Activated naive CD4-positive, alpha-beta T cell treated with anti-CD3 and anti-CD28 coated beads, Interleukin-2, amount 50 U/mL, for 16 hours (primary cell): ENCODE measurements around the gene CYP26C1.

ENCODE experiments used
- DNase-seq: peaks from one replicate; pipeline ENCODE4 v3.0.0-alpha.2; 2020

Gene CYP26C1

GRCh38 chr10:93059975-93060886 lies at the start of gene CYP26C1:
Gene CYP26C1, plus strand, starts transcription at chr10:93060798. Its CDS starts 466 bp downstream, at chr10:93061264.
- no peak for DNase-seq

GRCh38 chr10:93015722-93016121 lies 44.9 kb upstream of the CYP26C1 start:
- no peak for DNase-seq

- no peak for DNase-seq
These were observed 37.5 kb upstream of the CYP26C1 start for GRCh38 chr10:93023013-93023650.

DNA sequence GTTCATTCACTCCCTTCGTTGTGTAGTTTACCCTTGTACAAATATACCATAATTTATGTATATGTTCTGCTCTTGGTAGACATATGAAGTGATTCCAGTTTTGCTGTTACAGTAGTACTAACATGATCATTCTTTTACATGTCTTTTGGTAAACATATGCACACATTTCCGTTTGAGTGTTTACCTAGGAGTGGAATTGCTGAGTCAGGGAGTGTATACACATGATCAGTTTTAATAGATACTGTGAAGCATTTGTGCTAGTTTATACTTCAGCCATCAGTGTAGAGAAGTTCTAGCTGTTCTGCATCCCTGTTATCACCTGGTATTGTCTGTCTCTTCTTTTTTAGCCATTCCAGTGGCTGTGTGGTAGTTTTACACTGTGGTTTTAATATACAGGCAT lies 34.5 kb upstream of the CYP26C1 start:
- no peak for DNase-seq

- no peak for DNase-seq
These were observed 33.1 kb upstream of the CYP26C1 start for GRCh38 chr10:93027508-93027907.

- DNase-seq = no peak
These were observed 31.7 kb upstream of the CYP26C1 start for GRCh38 chr10:93028883-93029282.

- no peak for DNase-seq
These were observed 30.2 kb upstream of the CYP26C1 start for GRCh38 chr10:93030409-93030808.

DNA sequence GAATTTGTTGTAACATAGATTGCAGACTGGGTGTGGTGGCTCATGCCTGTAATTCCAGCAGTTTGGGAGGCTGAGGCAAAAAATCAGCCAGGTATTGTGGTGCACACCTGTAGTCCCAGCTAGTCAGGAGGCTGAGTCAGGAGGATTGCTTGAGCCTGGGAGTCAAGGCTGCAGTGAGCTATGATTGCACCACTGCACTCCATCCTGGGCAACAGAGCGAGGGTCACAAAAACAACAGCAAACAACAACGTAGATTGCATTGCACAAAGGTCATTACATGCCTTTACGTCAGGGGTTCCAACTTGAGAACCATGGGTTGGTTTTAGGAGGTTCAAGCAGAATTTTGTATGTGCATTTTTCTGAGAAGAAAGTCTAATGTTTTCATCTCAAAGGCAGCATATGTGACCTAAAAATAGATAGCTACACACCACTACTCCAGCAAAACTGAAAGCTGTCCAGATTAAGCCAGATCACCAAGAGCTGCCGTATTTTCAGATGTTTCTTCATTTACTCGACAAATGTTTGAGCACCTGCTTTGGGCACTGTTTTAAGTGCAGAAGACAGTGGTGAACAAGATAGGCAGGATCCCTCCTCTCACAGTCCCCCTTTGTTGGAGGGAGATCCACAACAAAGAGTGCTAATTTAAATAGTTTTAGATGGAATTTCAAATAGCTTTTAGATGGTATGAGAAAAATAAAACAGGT lies 28.3 kb upstream of the CYP26C1 start:
- no peak for DNase-seq

DNA sequence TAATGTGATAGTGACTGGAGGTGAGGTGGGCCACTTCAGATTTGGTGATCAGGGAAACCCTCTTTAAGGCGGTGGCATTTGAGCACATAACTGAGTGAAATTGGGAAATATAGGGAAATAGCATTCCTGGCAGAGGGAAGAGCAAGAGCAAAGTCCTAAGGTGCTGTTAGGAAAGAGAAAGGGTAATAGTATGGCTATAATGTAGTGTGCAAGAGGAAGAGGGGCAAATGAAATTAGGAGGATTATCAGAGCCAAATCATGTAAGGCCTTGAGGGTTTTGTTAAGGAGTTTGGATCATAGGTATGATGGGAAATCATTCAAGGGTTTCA lies 27.8 kb upstream of the CYP26C1 start:
- no peak for DNase-seq

DNA sequence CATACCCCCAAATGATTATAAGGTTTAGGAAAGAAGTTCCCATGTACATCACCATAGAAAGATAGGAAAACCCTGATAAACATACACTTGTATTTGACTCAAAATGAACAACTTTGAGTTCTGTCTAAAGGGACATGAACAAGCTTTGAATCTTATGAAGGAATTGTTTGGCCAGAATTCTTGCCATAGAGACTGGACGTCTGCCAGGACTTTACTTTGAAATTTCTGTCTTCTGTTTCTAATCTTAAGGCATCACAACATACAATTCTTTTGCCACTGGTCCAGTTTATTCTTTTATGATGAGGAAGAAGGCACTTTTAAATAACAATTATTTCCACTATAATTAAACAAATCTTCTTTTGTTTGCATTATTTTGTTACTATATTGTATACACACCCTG lies 26.2 kb upstream of the CYP26C1 start:
- no peak for DNase-seq

DNA sequence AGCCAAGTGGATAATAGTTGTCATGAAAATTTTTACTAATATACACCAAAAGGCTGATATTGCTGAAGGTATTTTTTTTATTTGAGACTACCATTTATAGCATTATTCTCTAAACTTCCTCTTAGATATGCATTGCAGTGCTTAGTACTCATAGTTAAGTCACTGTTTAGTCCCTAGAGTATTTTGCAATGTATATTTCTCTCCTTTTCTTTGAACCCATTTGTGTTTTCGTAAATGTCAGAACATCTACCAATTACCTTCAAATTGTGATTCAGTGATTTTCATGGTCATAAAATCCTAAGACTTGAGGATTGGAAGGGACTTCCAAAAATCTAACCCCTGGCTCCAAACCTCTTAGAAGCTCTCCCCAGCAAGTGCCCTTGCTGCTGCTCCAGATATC lies 21.5 kb upstream of the CYP26C1 start:
- no peak for DNase-seq

DNA sequence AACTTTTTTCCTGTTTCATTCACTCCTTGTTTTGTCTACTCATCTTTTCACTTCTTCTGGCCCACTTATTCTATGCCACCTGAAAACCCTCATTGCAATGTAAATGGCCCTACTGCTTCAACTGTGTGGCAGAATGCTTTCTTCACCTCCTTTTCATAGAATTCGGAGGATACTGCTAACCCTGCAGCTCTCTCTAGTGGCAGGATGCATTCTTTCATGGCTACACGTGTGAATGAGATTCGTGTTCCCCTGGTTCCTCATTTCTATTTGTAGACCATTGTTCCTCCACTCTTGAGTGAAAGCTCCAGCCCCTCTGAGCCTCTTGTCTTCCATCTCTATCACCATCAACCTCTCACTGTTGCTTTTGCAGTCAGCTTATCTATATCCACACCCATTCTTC lies 20.9 kb upstream of the CYP26C1 start:
- no peak for DNase-seq

GRCh38 chr10:93054486-93054885 lies 6.1 kb upstream of the CYP26C1 start:
- DNase-seq = no peak

DNA sequence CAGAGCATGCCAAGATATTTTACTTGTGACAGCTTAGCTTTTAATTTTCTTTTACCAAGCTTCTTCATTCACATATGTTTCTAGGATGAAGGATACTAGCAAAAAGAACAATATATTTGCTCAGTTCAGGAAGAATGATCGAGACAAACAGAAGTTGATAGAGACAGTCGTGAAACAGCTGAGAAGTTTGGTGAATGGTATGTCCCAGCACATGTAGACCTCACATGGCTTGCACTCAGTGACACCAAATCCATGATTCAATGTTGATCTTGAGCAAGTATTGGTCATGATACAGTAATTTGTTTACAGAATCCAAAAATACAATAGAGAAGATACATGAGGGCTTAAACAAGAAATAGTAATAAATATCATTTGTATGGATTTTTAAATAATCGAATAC lies 2.5 kb upstream of the CYP26C1 start:
- DNase-seq = no peak

DNA sequence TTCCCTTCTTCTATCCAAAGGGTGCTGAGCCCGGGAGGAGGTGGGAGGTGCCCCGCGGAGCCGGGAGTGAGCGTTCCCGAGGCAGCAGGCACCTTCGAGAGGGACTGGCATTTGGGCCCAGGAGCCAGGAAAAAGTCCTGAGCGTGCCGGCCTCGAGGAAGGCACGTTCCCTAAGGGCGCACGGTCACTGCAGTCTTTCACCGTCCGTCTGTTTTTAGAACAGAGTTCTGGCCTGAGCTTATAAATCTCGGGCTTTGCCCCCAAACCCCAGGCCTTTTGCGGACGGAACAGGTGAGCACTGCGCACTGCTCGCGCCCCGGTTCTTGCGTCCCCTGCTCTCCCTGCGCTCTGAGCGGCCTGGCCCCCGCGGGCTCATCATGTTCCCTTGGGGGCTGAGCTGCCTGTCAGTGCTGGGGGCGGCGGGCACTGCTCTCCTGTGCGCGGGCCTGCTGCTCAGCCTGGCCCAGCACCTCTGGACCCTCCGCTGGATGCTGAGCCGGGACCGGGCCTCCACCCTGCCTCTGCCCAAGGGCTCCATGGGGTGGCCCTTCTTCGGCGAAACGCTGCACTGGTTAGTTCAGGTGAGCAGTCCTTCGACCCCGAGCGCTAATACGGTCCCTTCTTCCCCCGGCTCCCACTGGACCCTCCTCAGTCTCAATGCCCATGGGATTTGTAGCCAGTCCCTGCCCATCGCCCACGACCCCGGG lies 442 bp downstream of the CYP26C1 start:
- DNase-seq = no peak

- no peak for DNase-seq
These were observed 1.3 kb downstream of the CYP26C1 start for GRCh38 chr10:93061594-93062513.

GRCh38 chr10:93062514-93063143 lies 2.0 kb downstream of the CYP26C1 start:
- DNase-seq = no peak

- no peak for DNase-seq
These were observed 2.8 kb downstream of the CYP26C1 start for GRCh38 chr10:93063144-93063976.

DNA sequence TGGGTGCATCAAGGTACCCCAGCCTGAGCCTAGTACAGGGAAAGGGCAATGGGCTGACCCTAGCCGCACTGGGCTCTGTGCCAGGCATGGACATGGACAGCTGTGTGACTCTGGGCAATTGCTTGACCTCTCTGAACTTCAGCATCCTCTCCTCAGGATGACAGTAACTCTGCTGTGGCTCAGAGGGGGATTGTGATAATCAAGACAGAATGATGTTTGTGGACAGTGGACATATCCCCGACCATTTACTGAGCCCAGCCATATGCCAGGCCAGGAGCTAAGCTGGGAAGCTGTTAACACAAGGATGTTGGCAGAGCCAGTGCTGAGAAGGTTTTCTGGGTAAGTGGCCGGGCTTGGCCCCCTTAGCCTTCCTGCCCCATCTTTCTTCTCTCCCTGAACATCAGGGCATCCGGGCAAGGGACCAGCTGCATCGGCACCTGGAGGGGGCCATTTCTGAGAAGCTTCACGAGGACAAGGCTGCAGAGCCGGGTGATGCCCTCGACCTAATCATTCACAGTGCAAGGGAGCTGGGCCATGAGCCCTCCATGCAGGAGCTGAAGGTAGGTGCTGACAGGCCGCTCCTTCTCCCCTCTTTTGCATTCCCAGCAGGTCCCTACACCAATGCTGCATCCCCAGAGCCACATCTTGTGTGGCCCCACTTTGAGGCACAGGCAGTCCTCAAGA lies 3.5 kb downstream of the CYP26C1 start:
- DNase-seq = no peak
